Ovary (tissue), 3 donors: ENCODE measurements around the gene WDR76.

ENCODE experiments used
- CTCF ChIP-seq, 3 donors: fragments of 450-650 bp in 2 of 3; fragments of 200-600 bp in 1 of 3; IDR thresholded peaks; one replicate each; pipeline versions ENCODE4 v1.5.1 to v1.8.0; 2016 to 2022; ENCODE audit warnings: antibody characterized with exemption in 3 of 3, mild to moderate bottlenecking in 1 of 3
- EP300 ChIP-seq: sonication (generic); formaldehyde crosslinking; IDR thresholded peaks from one replicate; pipeline ENCODE4 v1.6.1; 2017; ENCODE audit warnings: antibody characterized with exemption
- donor health status: DM: no; HTN: no; CAD: no.

- TF ChIP-seq CTCF (IDR thresholded peaks at IDR 0.05) (peak in 2 of 3 donors; percentile 80 to 88), EP300 (no peak)
Observed at GRCh38 chr15:43777267-43777914, 49.4 kb upstream of the WDR76 start.
